ENCODE results near the gene IDH2. TPM values are rescaled to one million over a fixed set of nuclear protein-coding genes. Genes with fewer than 3 reads are reported as not detected.

Gene IDH2
- total and polyA plus RNA-seq, 2 of the 4 experiments (the other 2 are of a cell fraction), result 84.9 to 118 TPM

- Histone ChIP-seq H3K4ac (ENCODE audit: low read depth, low read length) (no peak overlapping the region), H4K5ac (ENCODE audit: low read depth, low read length) (no peak overlapping the region), H2BK5ac (ENCODE audit: low read depth, low read length, poor library complexity, severe bottlenecking) (no peak overlapping the region), H3K79me1 (ENCODE audit: low read depth in 1 of 2, low read length in 2 of 2) (peaks cover 4 to 57% of the 10 kb centered on the region in 2 experiments), H3K9me3 (ENCODE audit: control insufficient read depth, insufficient read depth, low read length) (no peaks in the 10 kb centered on the region), H3K4me3 (ENCODE audit: insufficient read depth, low read depth, low read length) (no peak overlapping the region), H2AFZ (replicated peaks; ENCODE audit: low read length, poor library complexity) (no peak overlapping the region), H2BK15ac (ENCODE audit: low read depth, low read length) (no peak overlapping the region), H2BK120ac (ENCODE audit: low read depth, low read length) (no peak overlapping the region), H3K9ac (ENCODE audit: low read depth, low read length) (no peak overlapping the region), H4K91ac (ENCODE audit: insufficient read depth, low read depth, low read length) (no peak overlapping the region), H3K4me2 (ENCODE audit: low read depth, low read length) (no peak overlapping the region), H3K27ac (ENCODE audit: insufficient read depth, low read length) (no peak overlapping the region), H3K56ac (ENCODE audit: extremely low read depth, insufficient read depth, low read length) (no peak overlapping the region), H4K8ac (ENCODE audit: low read depth in 2 of 2, low read length in 2 of 2) (no peak overlapping the region), H3K9me1 (ENCODE audit: insufficient read depth, low read length) (peaks cover 19% of the 10 kb centered on the region), H2AK5ac (ENCODE audit: low read depth, low read length) (no peak overlapping the region), H2AK9ac (replicated peaks; ENCODE audit: low read depth, low read length, poor library complexity) (peak overlapping the region; percentile 66), H3K18ac (ENCODE audit: low read depth, low read length) (no peak overlapping the region), H4K20me1 (ENCODE audit: insufficient read depth, low read length) (peaks cover 17% of the 10 kb centered on the region), H2BK20ac (ENCODE audit: low read depth, low read length) (no peak overlapping the region), H3K14ac (replicated peaks; ENCODE audit: low read depth, low read length) (no peak overlapping the region), H3K23ac (ENCODE audit: low read depth, low read length) (no peak overlapping the region), H3K27me3 (ENCODE audit: control insufficient read depth, insufficient read depth, low read length) (no peaks in the 10 kb centered on the region), H3K36me3 (ENCODE audit: control insufficient read depth, insufficient read depth, low read length) (peaks cover 2% of the 10 kb centered on the region; the same call in 1 of the 2 replicates), H3K4me1 (ENCODE audit: control insufficient read depth, insufficient read depth, low read length) (peaks cover 1% of the 10 kb centered on the region; the same call in 1 of the 2 replicates)
- ChIA-PET CTCF (interaction anchor here (1.5 kb wide), 1 partner anchor 9 kb away, joined by 4 read pairs; no protein-coding TSS in a partner anchor), POLR2A (ENCODE audit: unreplicated experiment) (no interaction called here)
- BruUV-seq (replicated peaks), result no TSS peak
- in situ Hi-C loops (cut with MboI; ENCODE audit: low sequenced_read_pairs) (no loop called here), intact Hi-C loops (cut with micrococcal nuclease) (no loop called here), dilution Hi-C loops (cut with HindIII; ENCODE audit: low sequenced_read_pairs, unreplicated experiment) (no loop called here)
- no peak for DNase-seq
- ATAC-seq (ENCODE audit: low read depth), result no peak
- no CpG with 5 or more reads among the region's 16 CpGs for WGBS, 2 experiments (ENCODE audit: extremely low coverage in 2 of 2, insufficient read length in 1 of 2)
- TF ChIP-seq CTCF (conservative IDR thresholded peaks at IDR 0.05; ENCODE audit: low read depth, low read length) (no peak), MAZ (IDR thresholded peaks at IDR 0.05; ENCODE audit: borderline replicate concordance, low read depth, low read length) (no peak), CHD1 (IDR thresholded peaks at IDR 0.05; ENCODE audit: low read depth, low read length) (no peak), MAFK (IDR thresholded peaks at IDR 0.05; ENCODE audit: low read depth, low read length) (no peak), NFE2L2 (IDR thresholded peaks at IDR 0.05; ENCODE audit: low read depth, low read length) (no peak)
Observed at GRCh38 chr15:90062462-90062932, 39.8 kb downstream of the IDH2 start.
